ENCODE data around the gene REXO1.

Gene REXO1

GRCh38 chr19:1789261-1790041 is 58.8 kb downstream of the REXO1 start:
- DNase-seq, result no peak

- no peak for DNase-seq
Measured at GRCh38 chr19:1787116-1787515, 61.2 kb downstream of the REXO1 start.

GRCh38 chr19:1786668-1787067 is 61.6 kb downstream of the REXO1 start:
- no peak for DNase-seq

GRCh38 chr19:1785310-1785709 is 63.0 kb downstream of the REXO1 start:
- DNase-seq, result no peak

- no peak for DNase-seq
Measured at GRCh38 chr19:1783874-1784273, 64.4 kb downstream of the REXO1 start.

GRCh38 chr19:1783354-1783753 is 64.9 kb downstream of the REXO1 start:
- no peak for DNase-seq

GRCh38 chr19:1782521-1782920 is 65.8 kb downstream of the REXO1 start:
- no peak for DNase-seq

- DNase-seq, result no peak
Measured at GRCh38 chr19:1780272-1780958, 67.9 kb downstream of the REXO1 start.

GRCh38 chr19:1779574-1779973 is 68.7 kb downstream of the REXO1 start:
- DNase-seq, result no peak

GRCh38 chr19:1777149-1777548 is 71.1 kb downstream of the REXO1 start:
- DNase-seq, result no peak

- no peak for DNase-seq
Measured at GRCh38 chr19:1776606-1777147, 71.6 kb downstream of the REXO1 start.

GRCh38 chr19:1775951-1776605 is 72.2 kb downstream of the REXO1 start:
- DNase-seq, result no peak

GRCh38 chr19:1774989-1775772 is 73.1 kb downstream of the REXO1 start:
- DNase-seq, result peak; percentile 49

- DNase-seq, result no peak
Measured at GRCh38 chr19:1773184-1773583, 75.1 kb downstream of the REXO1 start.

- no peak for DNase-seq
Measured at GRCh38 chr19:1770866-1771576, 77.3 kb downstream of the REXO1 start.

- no peak for DNase-seq
Measured at GRCh38 chr19:1769645-1769985, 78.7 kb downstream of the REXO1 start.

GRCh38 chr19:1768918-1769644 is 79.2 kb downstream of the REXO1 start:
- no peak for DNase-seq

- no peak for DNase-seq
Measured at GRCh38 chr19:1768248-1768647, 80.0 kb downstream of the REXO1 start.

- peak; percentile 83 for DNase-seq
Measured at GRCh38 chr19:1767464-1767933, 80.8 kb downstream of the REXO1 start.

GRCh38 chr19:1766800-1767352 is 81.4 kb downstream of the REXO1 start:
- DNase-seq, result no peak
